CD4-positive, CD25-positive, alpha-beta regulatory T cell (primary cell): ENCODE measurements around the gene SERHL2. TPM values are rescaled to one million over a fixed set of nuclear protein-coding genes. Genes with fewer than 3 reads are reported as not detected.
A peak's percentile ranks its signal among the peaks of the same experiment; 100 is the strongest.
"Not testable (repeated sequence)": the region's sequence is repeated elsewhere in the genome, so short reads cannot be mapped to it uniquely, and the experiment has no call there.

ENCODE experiments used
- ATAC-seq, 2 donors: fragments of 150-1000 bp; cut with Tn5 transposase; one replicate each; pipeline ENCODE4 v1.10.0; 2021; ENCODE audit warnings: low read depth in 2 of 2, moderate number of reproducible peaks in 2 of 2, moderate library complexity in 1 of 2
- DNase-seq, 3 donors: peaks; one replicate each; pipeline versions ENCODE4 v3.0.0 to v3.0.0-alpha.2; 2012 to 2022; ENCODE audit warnings: mixed read lengths in 1 of 3
- H3K27ac ChIP-seq: one replicate; pipeline ENCODE4 v1.7.0; 2013; ENCODE audit warnings: mild to moderate bottlenecking, low read length; ENCODE audit not compliant: insufficient read depth, poor library complexity, severe bottlenecking
- H3K27me3 ChIP-seq: one replicate; pipeline ENCODE4 v1.7.0; 2013; ENCODE audit warnings: low read length; ENCODE audit not compliant: control insufficient read depth, insufficient read depth
- H3K36me3 ChIP-seq: one replicate; pipeline ENCODE4 v1.7.0; 2013; ENCODE audit warnings: mild to moderate bottlenecking, low read length, moderate library complexity; ENCODE audit not compliant: control insufficient read depth, insufficient read depth
- H3K4me1 ChIP-seq: 2 replicates; pipeline ENCODE4 v1.7.0; 2013; ENCODE audit warnings: mild to moderate bottlenecking, low read length; ENCODE audit not compliant: insufficient read depth, control insufficient read depth, poor library complexity, severe bottlenecking
- H3K4me3 ChIP-seq: one replicate; pipeline ENCODE4 v1.7.0; 2013; ENCODE audit warnings: low read depth, mild to moderate bottlenecking, low read length, moderate library complexity
- H3K9me3 ChIP-seq, 2 experiments: 1 replicate in 1 of 2; 2 replicates in 1 of 2; pipeline ENCODE4 v1.7.0; 2013; ENCODE audit warnings: low read length in 2 of 2, mild to moderate bottlenecking in 1 of 2, moderate library complexity in 1 of 2; ENCODE audit not compliant: control insufficient read depth in 2 of 2
- H3K27ac Mint-ChIP-seq, 3 donors: one replicate each; pipeline ENCODE4 v1.8.0; 2020 to 2022; ENCODE audit warnings: mild to moderate bottlenecking in 3 of 3, mixed read lengths in 3 of 3, moderate library complexity in 2 of 3
- H3K27me3 Mint-ChIP-seq: one replicate; pipeline ENCODE4 v1.8.0; 2022; ENCODE audit warnings: mild to moderate bottlenecking, mixed read lengths
- H3K36me3 Mint-ChIP-seq: one replicate; pipeline ENCODE4 v1.8.0; 2020; ENCODE audit warnings: mixed read lengths
- H3K4me1 Mint-ChIP-seq, 4 donors: one replicate each; pipeline ENCODE4 v1.8.0; 2020 to 2022; ENCODE audit warnings: mixed read lengths in 4 of 4, mild to moderate bottlenecking in 1 of 4
- H3K4me3 Mint-ChIP-seq, 4 donors: one replicate each; pipeline ENCODE4 v1.8.0; 2020 to 2022; ENCODE audit warnings: mild to moderate bottlenecking in 4 of 4, mixed read lengths in 4 of 4, moderate library complexity in 3 of 4
- H3K9me3 Mint-ChIP-seq, 7 donors: one replicate each; pipeline ENCODE4 v1.8.0; 2020 to 2022; ENCODE audit warnings: mixed read lengths in 7 of 7, mild to moderate bottlenecking in 3 of 7, moderate library complexity in 2 of 7
- polyA plus RNA-seq, 4 donors: library from polyadenylated mRNA; unstranded; fragments of 300-500 nt; fragmentation: Illumina TruSeq; gene quantifications; one replicate each; pipeline ENCODE4 v1.2.3, GENCODE V29; 2021
- total RNA-seq: library from RNA; stranded (reverse); gene quantifications from one replicate; pipeline ENCODE4 v1.2.3, GENCODE V29; 2022

Gene SERHL2
- total and polyA plus RNA-seq, 5 donors from 2014 or later = 0.41 to 0.76 (median 0.50) TPM; not detected in 2

DNA sequence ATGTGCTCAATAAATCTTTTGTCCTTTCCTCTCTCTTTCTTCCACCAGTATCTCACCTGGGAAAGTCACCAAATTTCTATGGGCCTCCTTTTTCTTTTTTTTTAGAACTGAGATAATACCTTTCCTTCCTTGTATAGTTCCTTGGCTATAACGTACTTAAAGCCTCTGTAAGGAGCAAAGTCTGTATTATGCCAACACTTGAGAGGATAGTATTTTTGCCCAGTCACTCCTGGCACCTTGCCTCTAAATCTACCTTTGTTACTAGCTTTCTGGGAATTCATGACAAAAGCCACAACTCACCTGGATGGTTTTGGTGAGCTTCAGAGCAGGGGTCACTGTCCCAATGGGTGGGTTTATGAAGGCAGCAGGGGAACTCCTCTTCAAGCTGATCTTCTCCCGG, 48.7 kb downstream of the SERHL2 start:
- H3K27ac Mint-ChIP-seq = peak overlapping the region in 1 of 3 donors; percentile 7
- Histone ChIP-seq H3K27ac (no peak overlapping the region), H3K4me3 (no peak overlapping the region), H3K4me1 (no peaks in the 10 kb centered on the region), H3K27me3 (no peaks in the 10 kb centered on the region), H3K9me3 (no peaks in the 10 kb centered on the region), H3K36me3 (peaks cover 67% of the 10 kb centered on the region)
- no peaks in the 10 kb centered on the region for H3K27me3 Mint-ChIP-seq
- H3K36me3 Mint-ChIP-seq = peaks cover 26% of the 10 kb centered on the region
- H3K4me1 Mint-ChIP-seq = peaks cover 0 to 43% (median 19%) of the 10 kb centered on the region in 4 donors
- DNase-seq (no peak), ATAC-seq (no peak)
- no peak overlapping the region for H3K4me3 Mint-ChIP-seq
- H3K9me3 Mint-ChIP-seq = no peaks in the 10 kb centered on the region

DNA sequence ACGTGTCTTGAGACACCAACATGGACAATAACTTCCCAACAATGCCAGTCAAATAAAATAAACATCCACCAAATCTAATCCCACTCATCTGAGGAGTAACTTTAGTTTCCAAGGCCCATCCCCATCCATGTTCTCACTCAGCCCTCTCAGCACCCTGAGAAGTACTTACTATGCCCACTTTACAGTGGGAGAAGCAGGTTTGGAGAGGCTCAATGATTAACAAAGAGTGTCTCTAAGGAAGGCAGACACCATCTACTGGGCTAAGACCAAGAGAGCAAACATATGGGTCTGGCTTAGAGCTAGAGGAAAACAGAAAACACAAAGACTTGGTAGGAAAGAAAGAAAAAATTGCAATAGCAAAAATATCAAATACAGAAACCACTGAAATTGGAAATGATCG, 49.7 kb downstream of the SERHL2 start:
- Mint-ChIP-seq H3K9me3 (no peaks in the 10 kb centered on the region), H3K4me1 (peaks cover 0 to 47% (median 19%) of the 10 kb centered on the region in 4 donors), H3K36me3 (peaks cover 26% of the 10 kb centered on the region), H3K27me3 (no peaks in the 10 kb centered on the region), H3K4me3 (peak overlapping the region in 1 of 4 donors; percentile 15), H3K27ac (peak overlapping the region in 1 of 3 donors; percentile 71)
- DNase-seq (no peak), ATAC-seq (no peak)
- no peak overlapping the region for H3K4me3 ChIP-seq
- H3K27ac ChIP-seq = no peak overlapping the region
- no peaks in the 10 kb centered on the region for H3K9me3 ChIP-seq
- peaks cover 59% of the 10 kb centered on the region for H3K36me3 ChIP-seq
- no peaks in the 10 kb centered on the region for H3K27me3 ChIP-seq
- H3K4me1 ChIP-seq = no peaks in the 10 kb centered on the region

DNA sequence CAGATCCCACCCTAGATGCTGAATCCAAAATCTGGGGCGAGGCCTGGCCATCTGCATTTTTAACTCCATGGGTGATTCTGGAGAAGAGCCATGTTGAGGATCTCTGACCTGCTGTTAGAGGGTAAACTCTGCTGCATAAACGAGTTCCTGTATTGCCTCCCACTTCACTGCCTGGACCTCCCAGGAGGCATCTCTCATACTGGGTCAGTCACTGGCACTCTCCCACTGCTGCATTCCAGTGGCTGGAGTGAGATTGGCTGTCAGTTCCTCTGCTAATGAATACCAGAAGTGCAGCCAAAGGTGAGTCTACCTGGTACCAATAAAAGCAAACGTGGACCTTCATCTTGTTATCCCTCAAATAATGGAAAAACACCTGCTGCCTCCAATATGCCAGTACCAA, 50.6 kb downstream of the SERHL2 start:
- no peak for ATAC-seq
- Histone ChIP-seq H3K9me3 (no peaks in the 10 kb centered on the region), H3K27ac (no peak overlapping the region), H3K4me1 (peaks cover 4% of the 10 kb centered on the region), H3K36me3 (peaks cover 55% of the 10 kb centered on the region), H3K27me3 (no peaks in the 10 kb centered on the region), H3K4me3 (no peak overlapping the region)
- Mint-ChIP-seq H3K4me1 (peaks cover 0 to 57% (median 23%) of the 10 kb centered on the region in 4 donors), H3K27me3 (no peaks in the 10 kb centered on the region), H3K36me3 (peaks cover 21% of the 10 kb centered on the region), H3K27ac (no peak overlapping the region), H3K9me3 (no peaks in the 10 kb centered on the region), H3K4me3 (no peak overlapping the region)
- no peak for DNase-seq

DNA sequence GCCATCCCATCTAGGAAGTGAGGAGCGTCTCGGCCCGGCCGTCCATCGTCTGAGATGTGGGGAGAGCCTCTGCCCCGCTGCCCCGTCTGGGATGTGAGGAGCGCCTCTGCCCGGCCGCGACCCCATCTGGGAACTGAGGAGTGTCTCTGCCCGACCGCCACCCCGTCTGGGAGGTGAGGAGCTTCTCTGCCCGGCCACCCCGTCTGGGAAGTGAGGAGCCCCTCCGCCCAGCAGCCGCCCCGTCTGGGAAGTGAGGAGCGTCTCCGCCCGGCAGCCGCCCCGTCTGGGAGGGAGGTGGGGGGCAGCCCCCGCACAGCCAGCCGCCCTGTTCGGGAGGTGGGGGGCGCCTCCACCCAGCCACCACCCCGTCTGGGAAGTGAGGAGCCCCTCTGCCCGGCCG, 53.9 kb downstream of the SERHL2 start:
- H3K27me3 ChIP-seq, ATAC-seq, H3K4me3 Mint-ChIP-seq, H3K4me3 ChIP-seq, DNase-seq, H3K27ac Mint-ChIP-seq, H3K36me3 Mint-ChIP-seq, H3K9me3 Mint-ChIP-seq, H3K27me3 Mint-ChIP-seq, H3K9me3 ChIP-seq, H3K27ac ChIP-seq: not testable (repeated sequence)
- peaks cover 34% of the 10 kb centered on the region for H3K4me1 ChIP-seq
- H3K36me3 ChIP-seq = peaks cover 40% of the 10 kb centered on the region
- H3K4me1 Mint-ChIP-seq = peaks cover 0 to 80% (median 39%) of the 10 kb centered on the region in 4 donors

DNA sequence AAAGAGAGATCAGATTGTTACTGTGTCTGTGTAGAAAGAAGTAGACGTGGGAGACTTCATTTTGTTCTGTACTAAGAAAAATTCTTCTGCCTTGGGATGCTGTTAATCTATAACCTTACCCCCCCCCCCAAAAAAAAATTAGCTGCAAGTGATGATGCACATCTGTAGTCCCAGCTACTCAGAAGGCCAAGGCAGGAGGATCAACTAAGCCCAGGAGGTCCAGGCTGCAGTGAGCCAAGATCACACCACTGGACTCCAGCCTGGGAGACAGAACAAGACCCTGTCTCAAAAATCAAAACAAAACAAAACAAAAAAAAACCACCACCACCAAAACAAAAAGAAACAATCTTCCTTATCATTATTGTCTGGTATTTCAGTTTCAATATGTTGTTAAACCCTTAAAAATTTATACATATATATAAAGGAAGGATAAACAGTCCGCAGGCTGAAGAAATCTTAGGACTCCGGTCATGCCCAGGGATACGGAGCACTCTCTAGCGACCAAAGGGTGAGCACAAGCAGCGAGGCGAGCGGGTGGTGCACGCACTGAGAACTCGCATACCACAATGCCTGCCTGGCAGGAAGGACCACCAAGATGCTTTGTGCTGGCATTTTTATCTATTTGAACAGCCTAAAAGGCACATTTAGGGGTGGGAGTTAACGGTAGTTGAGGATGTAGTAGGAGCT, 54.5 kb downstream of the SERHL2 start:
- no peak overlapping the region for H3K27ac ChIP-seq
- ATAC-seq (no peak), DNase-seq (no peak)
- H3K27me3 ChIP-seq = no peaks in the 10 kb centered on the region
- Mint-ChIP-seq H3K4me1 (peaks cover 0 to 80% (median 43%) of the 10 kb centered on the region in 4 donors), H3K9me3 (no peaks in the 10 kb centered on the region), H3K27ac (no peak overlapping the region), H3K36me3 (peaks cover 11% of the 10 kb centered on the region), H3K4me3 (peak overlapping the region in 2 of 4 donors; percentile 51 to 57), H3K27me3 (no peaks in the 10 kb centered on the region)
- H3K4me3 ChIP-seq = no peak overlapping the region
- peaks cover 40% of the 10 kb centered on the region for H3K4me1 ChIP-seq
- H3K9me3 ChIP-seq = no peaks in the 10 kb centered on the region
- peaks cover 36% of the 10 kb centered on the region for H3K36me3 ChIP-seq

DNA sequence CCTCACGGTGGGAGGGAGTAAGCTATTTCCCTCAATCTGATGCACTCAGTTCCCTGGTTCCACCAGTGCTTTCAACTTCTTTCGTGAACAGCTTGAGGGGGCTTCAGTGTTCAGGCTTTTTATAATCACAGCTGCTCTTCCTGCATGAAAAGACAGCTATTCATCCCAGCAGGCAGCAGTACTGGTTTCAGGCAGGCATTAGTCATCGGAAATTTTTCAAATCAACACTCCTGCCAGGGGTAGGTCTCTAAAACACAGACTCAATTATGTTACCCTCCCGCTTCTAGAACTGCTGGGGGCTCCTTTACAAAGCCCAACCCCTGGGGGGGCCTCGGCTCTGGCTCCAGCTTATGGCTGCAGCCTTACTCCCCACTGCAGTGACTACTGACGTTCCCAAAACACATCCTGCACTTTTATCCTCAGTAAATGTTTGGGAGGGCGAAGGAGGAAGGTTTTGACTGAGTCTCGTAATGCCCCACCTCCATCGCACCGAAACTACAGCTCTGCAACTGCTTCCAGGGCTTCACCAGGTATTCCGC, 55.1 kb downstream of the SERHL2 start:
- ATAC-seq (no peak), DNase-seq (no peak)
- H3K4me3 Mint-ChIP-seq = peak overlapping the region in 1 of 4 donors; percentile 57
- H3K4me1 Mint-ChIP-seq = peaks cover 0 to 82% (median 45%) of the 10 kb centered on the region in 4 donors
- Histone ChIP-seq H3K36me3 (peaks cover 32% of the 10 kb centered on the region), H3K27ac (no peak overlapping the region), H3K4me1 (peaks cover 46% of the 10 kb centered on the region), H3K9me3 (no peaks in the 10 kb centered on the region), H3K27me3 (no peaks in the 10 kb centered on the region), H3K4me3 (no peak overlapping the region)
- H3K27me3 Mint-ChIP-seq = peaks cover 2% of the 10 kb centered on the region
- peaks cover 11% of the 10 kb centered on the region for H3K36me3 Mint-ChIP-seq
- no peak overlapping the region for H3K27ac Mint-ChIP-seq
- no peaks in the 10 kb centered on the region for H3K9me3 Mint-ChIP-seq

DNA sequence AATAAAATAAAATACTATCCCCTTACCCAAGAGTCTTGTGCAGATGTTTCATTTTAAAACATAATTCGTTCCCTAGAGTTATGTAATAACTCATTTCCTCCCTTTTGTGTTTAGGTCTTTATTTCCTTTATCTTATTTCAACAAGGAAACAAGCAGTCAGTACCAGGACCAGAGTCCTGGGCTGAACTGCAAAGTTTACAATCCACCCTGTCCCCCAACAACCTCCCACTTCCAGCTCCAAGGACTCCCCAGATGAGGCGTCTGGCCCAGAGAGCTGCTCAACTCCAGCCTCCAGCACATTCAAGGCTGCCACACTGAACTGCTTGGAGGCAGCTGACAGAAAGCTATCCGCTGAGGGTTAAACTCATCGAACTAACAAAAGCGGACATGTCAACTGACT, 56.4 kb downstream of the SERHL2 start:
- H3K4me1 ChIP-seq = peaks cover 50% of the 10 kb centered on the region
- DNase-seq (no peak), ATAC-seq (no peak)
- H3K36me3 ChIP-seq = peaks cover 31% of the 10 kb centered on the region
- Mint-ChIP-seq H3K27ac (peak overlapping the region in 2 of 3 donors; percentile 48 to 81), H3K36me3 (peaks cover 11% of the 10 kb centered on the region), H3K27me3 (peaks cover 4% of the 10 kb centered on the region), H3K4me3 (peak overlapping the region in 3 of 4 donors; percentile 46 to 78 (median 57)), H3K9me3 (no peaks in the 10 kb centered on the region), H3K4me1 (peaks cover 6 to 79% (median 47%) of the 10 kb centered on the region in 4 donors)
- no peak overlapping the region for H3K27ac ChIP-seq
- H3K4me3 ChIP-seq = no peak overlapping the region
- H3K9me3 ChIP-seq = no peaks in the 10 kb centered on the region
- H3K27me3 ChIP-seq = no peaks in the 10 kb centered on the region

DNA sequence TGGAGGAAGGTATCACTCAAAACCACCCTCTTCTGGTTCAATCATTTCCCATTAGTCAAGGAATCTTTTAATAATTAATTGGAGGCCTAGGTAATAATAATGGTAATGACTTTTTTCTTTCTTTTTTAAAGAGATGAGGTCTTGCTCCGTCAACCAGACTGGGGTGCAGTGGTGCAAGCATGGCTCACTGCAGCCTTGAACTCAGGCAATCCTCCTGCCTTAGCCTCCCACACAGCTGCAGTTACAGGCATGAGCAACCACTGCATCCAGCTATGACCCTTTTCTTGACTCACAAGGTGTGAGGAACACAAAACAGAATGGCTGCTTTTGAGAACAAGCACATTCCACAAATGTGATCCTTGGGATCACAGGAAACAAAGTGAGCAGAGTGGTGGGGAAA, 57.3 kb downstream of the SERHL2 start:
- Mint-ChIP-seq H3K4me3 (peak overlapping the region in 3 of 4 donors; percentile 28 to 50 (median 38)), H3K9me3 (no peaks in the 10 kb centered on the region), H3K4me1 (peaks cover 7 to 79% (median 50%) of the 10 kb centered on the region in 4 donors), H3K27me3 (peaks cover 4% of the 10 kb centered on the region), H3K36me3 (peaks cover 11% of the 10 kb centered on the region), H3K27ac (peak overlapping the region in 1 of 3 donors; percentile 29)
- Histone ChIP-seq H3K36me3 (peaks cover 25% of the 10 kb centered on the region), H3K27me3 (no peaks in the 10 kb centered on the region), H3K9me3 (no peaks in the 10 kb centered on the region), H3K4me1 (peaks cover 58% of the 10 kb centered on the region), H3K27ac (no peak overlapping the region), H3K4me3 (no peak overlapping the region)
- ATAC-seq (no peak), DNase-seq (no peak)
